Choroid plexus epithelial cell (primary cell): ENCODE measurements around the gene SUN2.

Experiments used
- DNase-seq: peaks from one replicate; pipeline ENCODE4 v3.0.0-alpha.2; 2010; ENCODE audit warnings: low read depth
- H3K4me3 ChIP-seq: 2 replicates; pipeline ENCODE4 v1.5.1; 2011; ENCODE audit warnings: low read depth, mild to moderate bottlenecking, control low read depth, low read length, moderate library complexity
- TF ChIP-seq, protein P1 (sequence below): conservative IDR thresholded peaks from 2 replicates; pipeline ENCODE4 v1.5.1; 2011; ENCODE audit warnings: low read depth, mild to moderate bottlenecking, control low read depth, inconsistent platforms, low read length, moderate library complexity

Gene SUN2

DNA sequence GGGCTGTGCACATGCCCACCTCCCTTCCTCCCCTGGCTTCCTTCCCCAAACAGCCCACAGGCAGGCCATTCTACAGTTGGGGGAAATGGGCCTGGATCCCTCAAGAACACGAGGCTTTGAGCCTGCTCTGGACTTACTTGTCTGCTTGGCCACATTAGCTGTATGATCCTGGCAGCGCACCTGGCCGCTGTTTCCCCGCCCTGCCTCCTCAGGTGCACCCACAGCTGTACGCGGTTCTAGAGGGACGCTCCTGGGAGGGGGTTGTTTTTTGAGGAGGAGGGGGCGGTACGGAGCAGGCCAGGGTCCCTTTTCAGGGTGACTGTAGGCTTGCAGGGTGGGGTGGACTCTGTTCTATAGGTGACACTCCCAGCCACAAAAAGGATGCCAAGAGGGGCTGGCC, 11.5 kb upstream of the SUN2 start:
- TF ChIP-seq, protein P1, sequence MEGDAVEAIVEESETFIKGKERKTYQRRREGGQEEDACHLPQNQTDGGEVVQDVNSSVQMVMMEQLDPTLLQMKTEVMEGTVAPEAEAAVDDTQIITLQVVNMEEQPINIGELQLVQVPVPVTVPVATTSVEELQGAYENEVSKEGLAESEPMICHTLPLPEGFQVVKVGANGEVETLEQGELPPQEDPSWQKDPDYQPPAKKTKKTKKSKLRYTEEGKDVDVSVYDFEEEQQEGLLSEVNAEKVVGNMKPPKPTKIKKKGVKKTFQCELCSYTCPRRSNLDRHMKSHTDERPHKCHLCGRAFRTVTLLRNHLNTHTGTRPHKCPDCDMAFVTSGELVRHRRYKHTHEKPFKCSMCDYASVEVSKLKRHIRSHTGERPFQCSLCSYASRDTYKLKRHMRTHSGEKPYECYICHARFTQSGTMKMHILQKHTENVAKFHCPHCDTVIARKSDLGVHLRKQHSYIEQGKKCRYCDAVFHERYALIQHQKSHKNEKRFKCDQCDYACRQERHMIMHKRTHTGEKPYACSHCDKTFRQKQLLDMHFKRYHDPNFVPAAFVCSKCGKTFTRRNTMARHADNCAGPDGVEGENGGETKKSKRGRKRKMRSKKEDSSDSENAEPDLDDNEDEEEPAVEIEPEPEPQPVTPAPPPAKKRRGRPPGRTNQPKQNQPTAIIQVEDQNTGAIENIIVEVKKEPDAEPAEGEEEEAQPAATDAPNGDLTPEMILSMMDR: no peak
- no peak overlapping the region for H3K4me3 ChIP-seq
- DNase-seq: no peak

- peak; percentile 73 for DNase-seq
- TF ChIP-seq, protein P1: peak; percentile 88
Observed at GRCh38 chr22:38766076-38766777, 10.4 kb upstream of the SUN2 start.

GRCh38 chr22:38762551-38762983, 6.8 kb upstream of the SUN2 start:
- DNase-seq: no peak
- H3K4me3 ChIP-seq: no peak overlapping the region
- TF ChIP-seq, protein P1: no peak

More at GRCh38 chr22:38766076-38766777, 10.4 kb upstream of the SUN2 start:
- H3K4me3 ChIP-seq: no peak overlapping the region

- TF ChIP-seq, protein P1: no peak
- no peak overlapping the region for H3K4me3 ChIP-seq
- DNase-seq: no peak
Observed at GRCh38 chr22:38761202-38762162, 5.7 kb upstream of the SUN2 start.

DNA sequence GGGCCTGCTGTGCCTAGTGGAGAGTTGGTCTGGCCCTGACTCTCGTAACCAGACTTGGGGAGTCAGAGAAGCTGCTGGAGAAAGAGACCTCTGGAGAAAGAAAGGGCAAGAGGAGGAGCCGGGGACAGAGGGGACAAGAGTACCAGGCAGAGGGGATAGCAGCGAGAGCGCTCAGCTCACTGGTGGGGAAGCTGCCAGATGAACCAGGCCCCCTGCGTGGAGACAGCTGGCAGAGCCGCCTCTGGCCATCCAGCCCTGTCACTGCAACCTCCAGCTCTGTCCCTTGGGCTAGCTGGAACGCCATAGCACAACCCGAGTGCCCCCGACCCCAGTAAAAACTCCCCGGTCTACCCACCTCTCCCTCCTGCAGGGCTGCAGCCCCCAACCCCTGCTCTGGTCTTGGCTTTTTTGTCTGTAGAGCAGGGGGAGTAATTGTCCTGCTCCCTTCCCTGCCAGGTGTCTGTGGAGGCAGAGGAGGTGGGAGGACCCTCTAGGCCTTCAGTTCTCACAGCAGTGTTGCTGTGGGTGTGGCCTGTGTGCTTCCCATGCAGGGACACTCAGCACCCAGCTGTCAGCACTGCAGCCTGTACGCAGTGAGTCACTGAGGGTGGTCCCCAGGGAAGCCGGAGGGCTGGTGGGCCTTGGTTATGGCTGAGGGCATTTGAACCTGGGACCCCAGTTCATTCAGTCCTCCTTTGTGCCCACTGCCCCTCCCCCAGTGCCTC, 4.8 kb upstream of the SUN2 start:
- TF ChIP-seq, protein P1: no peak
- no peak overlapping the region for H3K4me3 ChIP-seq
- DNase-seq: peak; percentile 58

- no peak overlapping the region for H3K4me3 ChIP-seq
- no peak for DNase-seq
- TF ChIP-seq, protein P1: no peak
Observed at GRCh38 chr22:38759005-38759404, 3.2 kb upstream of the SUN2 start.
